Measurements from ENCODE around the gene METTL2A. TPM values are rescaled to one million over a fixed set of nuclear protein-coding genes. Genes with fewer than 3 reads are reported as not detected.
A peak's percentile ranks its signal among the peaks of the same experiment; 100 is the strongest.
"Not testable (repeated sequence)": the region's sequence is repeated elsewhere in the genome, so short reads cannot be mapped to it uniquely, and the experiment has no call there.

The METTL2A gene
- total RNA-seq, 2 experiments from 2014 or later = 18.8 to 20.2 TPM

GRCh38 chr17:62477111-62477510, 53.4 kb downstream of the METTL2A start:
- H3K27ac Mint-ChIP-seq = peak overlapping the region; percentile 82
- CTCF ChIA-PET; H3K27me3 Mint-ChIP-seq (ENCODE audit: low read depth); POLR2A ChIA-PET; DNase-seq; H3K9me3 Mint-ChIP-seq (ENCODE audit: insufficient read depth); ATAC-seq: not testable (repeated sequence)
- peak overlapping the region; percentile 76 for H3K4me3 Mint-ChIP-seq
- peaks cover 15% of the 10 kb centered on the region for H3K36me3 Mint-ChIP-seq (ENCODE audit: low read depth)
- H3K4me1 Mint-ChIP-seq (ENCODE audit: low read depth) = peaks cover 24% of the 10 kb centered on the region

- peak; percentile 40 for DNase-seq
- Mint-ChIP-seq H3K27ac (peak overlapping the region; percentile 82), H3K4me3 (peak overlapping the region; percentile 76), H3K4me1 (ENCODE audit: low read depth) (peaks cover 30% of the 10 kb centered on the region), H3K36me3 (ENCODE audit: low read depth) (peaks cover 21% of the 10 kb centered on the region)
- H3K27me3 Mint-ChIP-seq (ENCODE audit: low read depth); H3K9me3 Mint-ChIP-seq (ENCODE audit: insufficient read depth); POLR2A ChIA-PET; CTCF ChIA-PET: not testable (repeated sequence)
- peak; percentile 55 for ATAC-seq
These were observed 54.2 kb downstream of the METTL2A start for GRCh38 chr17:62477718-62478408.

DNA sequence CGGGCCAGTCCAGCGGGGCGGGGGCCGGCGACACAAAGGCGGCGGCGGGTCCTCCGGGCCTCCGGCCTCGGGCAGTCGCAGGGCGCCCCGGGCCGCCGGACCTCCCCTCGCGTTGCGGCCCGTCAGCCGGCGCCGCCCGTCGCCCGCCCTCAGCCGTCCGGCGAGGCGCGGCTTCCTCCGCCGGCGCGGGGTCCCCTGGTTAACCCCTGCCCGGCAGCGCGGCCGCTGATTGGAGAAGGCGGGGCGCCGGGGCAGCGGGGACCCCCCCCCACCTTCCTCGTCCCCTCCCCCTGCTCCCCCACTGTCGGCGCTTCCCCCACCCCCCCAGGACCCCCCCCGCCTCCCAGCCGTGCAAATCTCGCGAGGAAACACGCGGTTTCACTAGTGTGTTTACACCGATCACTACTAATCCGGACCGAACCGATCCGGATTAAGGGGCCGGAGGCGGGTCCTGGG, 54.8 kb downstream of the METTL2A start, which contains the start of gene TLK2:
Gene TLK2, plus strand, starts transcription at position 402 of the 456 bp plus-strand sequence. CDS start 2,301 bp downstream, outside the sequence.
- Mint-ChIP-seq H3K4me3 (peak within 1 kb of the TSS; percentile 94), H3K36me3 (ENCODE audit: low read depth) (peaks cover 24% of the 10 kb centered on the region), H3K27ac (peak within 1 kb of the TSS; percentile 92), H3K9me3 (ENCODE audit: insufficient read depth) (no peaks in the 10 kb centered on the region), H3K4me1 (ENCODE audit: low read depth) (peaks cover 33% of the 10 kb centered on the region), H3K27me3 (ENCODE audit: low read depth) (no peaks in the 10 kb centered on the region)
- CTCF ChIA-PET = no interaction called here
- POLR2A ChIA-PET = no interaction called here
- peak; percentile 75 for ATAC-seq
- DNase-seq = peak; percentile 81

DNA sequence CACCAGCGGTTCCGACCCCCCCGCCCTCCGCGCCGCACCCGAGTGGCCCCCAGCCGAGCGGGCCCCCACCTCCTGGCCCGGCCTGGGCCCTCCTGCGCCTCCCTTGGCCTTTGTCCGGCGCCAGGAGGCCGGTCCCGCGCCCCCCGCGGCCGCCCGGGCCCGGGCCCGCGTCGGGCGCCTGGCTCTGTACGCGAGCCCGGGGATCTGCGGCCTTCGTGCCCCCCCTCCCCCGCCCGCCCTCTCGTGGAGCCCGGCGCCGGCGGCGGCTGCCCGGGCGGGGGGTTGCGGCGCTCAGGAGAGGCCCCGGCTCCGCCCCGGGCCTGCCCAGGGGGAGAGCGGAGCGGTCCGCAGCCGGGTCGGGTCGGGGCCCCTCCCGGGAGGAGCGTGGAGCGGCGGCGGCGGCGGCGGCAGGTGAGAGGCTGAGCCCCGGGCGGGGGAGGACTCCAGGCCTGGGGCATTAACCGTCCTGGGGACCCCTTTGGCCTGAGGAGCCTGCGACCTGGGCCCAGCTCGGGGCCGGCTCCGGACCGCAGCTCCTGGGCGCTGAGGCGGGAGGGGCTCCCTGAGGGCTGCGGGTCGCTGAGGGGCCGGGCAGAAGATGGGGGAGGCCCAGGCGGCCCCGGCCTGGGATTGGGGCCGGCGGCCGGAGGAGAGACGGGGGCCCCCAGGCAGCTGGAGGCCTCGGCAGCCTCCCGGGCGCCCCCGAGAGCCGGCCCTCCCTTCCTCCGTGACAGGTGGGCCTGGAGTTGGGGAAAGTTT, 55.4 kb downstream of the METTL2A start:
- DNase-seq = peak; percentile 41
- H3K27ac Mint-ChIP-seq; H3K9me3 Mint-ChIP-seq (ENCODE audit: insufficient read depth); H3K27me3 Mint-ChIP-seq (ENCODE audit: low read depth); POLR2A ChIA-PET; CTCF ChIA-PET: not testable (repeated sequence)
- Mint-ChIP-seq H3K4me3 (peak overlapping the region; percentile 94), H3K4me1 (ENCODE audit: low read depth) (peaks cover 36% of the 10 kb centered on the region), H3K36me3 (ENCODE audit: low read depth) (peaks cover 24% of the 10 kb centered on the region)
- ATAC-seq = peak; percentile 49

GRCh38 chr17:62479639-62480258, 56.1 kb downstream of the METTL2A start:
- peak overlapping the region; percentile 94 for H3K4me3 Mint-ChIP-seq
- ATAC-seq; H3K27me3 Mint-ChIP-seq (ENCODE audit: low read depth); CTCF ChIA-PET; POLR2A ChIA-PET; H3K9me3 Mint-ChIP-seq (ENCODE audit: insufficient read depth): not testable (repeated sequence)
- H3K4me1 Mint-ChIP-seq (ENCODE audit: low read depth) = peaks cover 36% of the 10 kb centered on the region
- H3K36me3 Mint-ChIP-seq (ENCODE audit: low read depth) = peaks cover 24% of the 10 kb centered on the region
- peak overlapping the region; percentile 92 for H3K27ac Mint-ChIP-seq
- peak; percentile 35 for DNase-seq

DNA sequence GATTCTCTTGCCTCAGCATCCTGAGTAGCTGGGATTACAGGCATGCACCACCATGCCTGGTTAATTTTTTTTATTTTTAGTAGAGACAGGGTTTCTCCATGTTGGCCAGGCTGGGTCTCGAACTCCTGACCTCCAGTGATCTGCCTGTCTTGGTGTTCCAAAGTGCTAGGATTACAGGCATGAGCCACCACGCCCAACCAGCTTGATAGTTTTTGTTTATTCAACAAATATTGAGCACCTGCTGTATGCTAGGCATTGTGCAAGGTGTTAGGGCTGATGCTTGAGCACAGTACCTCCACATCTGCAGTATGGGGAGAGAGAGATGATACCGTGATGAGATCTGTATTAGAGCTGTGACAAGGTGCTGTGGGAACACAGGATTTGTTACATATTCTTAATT, 58.9 kb downstream of the METTL2A start:
- H3K9me3 Mint-ChIP-seq (ENCODE audit: insufficient read depth); DNase-seq; H3K27ac Mint-ChIP-seq; POLR2A ChIA-PET; H3K4me3 Mint-ChIP-seq; H3K27me3 Mint-ChIP-seq (ENCODE audit: low read depth); CTCF ChIA-PET; ATAC-seq: not testable (repeated sequence)
- Mint-ChIP-seq H3K4me1 (ENCODE audit: low read depth) (peaks cover 36% of the 10 kb centered on the region), H3K36me3 (ENCODE audit: low read depth) (peaks cover 21% of the 10 kb centered on the region)

- DNase-seq; POLR2A ChIA-PET; H3K36me3 Mint-ChIP-seq (ENCODE audit: low read depth); CTCF ChIA-PET; H3K4me1 Mint-ChIP-seq (ENCODE audit: low read depth); H3K27ac Mint-ChIP-seq; H3K9me3 Mint-ChIP-seq (ENCODE audit: insufficient read depth); H3K4me3 Mint-ChIP-seq; H3K27me3 Mint-ChIP-seq (ENCODE audit: low read depth): not testable (repeated sequence)
- peak; percentile 75 for ATAC-seq
These were observed 67.3 kb downstream of the METTL2A start for GRCh38 chr17:62490990-62491389.

DNA sequence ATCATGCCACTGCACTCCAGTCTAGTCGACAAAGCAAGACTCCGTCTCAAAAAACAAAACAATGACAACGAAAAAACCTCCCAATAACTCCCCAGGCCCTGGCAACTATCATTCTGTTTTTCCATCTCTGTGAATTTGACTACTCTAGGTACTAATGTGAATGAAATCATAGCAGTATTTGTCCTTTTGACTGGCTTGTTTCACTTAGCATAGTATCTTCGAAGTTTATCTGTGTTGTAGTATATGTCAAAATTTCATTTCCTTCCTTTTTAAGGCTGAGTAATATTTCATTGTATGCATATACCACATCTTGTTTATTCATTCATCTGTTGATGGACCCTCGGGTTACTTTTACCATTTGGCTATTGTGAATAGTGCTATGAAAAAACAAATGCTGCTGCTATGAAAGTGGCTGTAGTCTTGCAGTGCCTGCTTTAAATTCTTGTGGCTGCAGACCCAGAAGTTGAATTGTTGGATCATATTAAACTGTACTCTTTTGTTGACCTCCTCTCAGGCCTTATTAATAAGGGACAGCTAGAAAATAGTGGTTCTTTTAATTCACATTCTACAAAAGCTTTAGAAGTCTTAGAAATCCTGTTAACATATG, 69.5 kb downstream of the METTL2A start:
- H3K36me3 Mint-ChIP-seq (ENCODE audit: low read depth); H3K4me3 Mint-ChIP-seq; DNase-seq; CTCF ChIA-PET; H3K9me3 Mint-ChIP-seq (ENCODE audit: insufficient read depth); POLR2A ChIA-PET; ATAC-seq; H3K27me3 Mint-ChIP-seq (ENCODE audit: low read depth); H3K4me1 Mint-ChIP-seq (ENCODE audit: low read depth); H3K27ac Mint-ChIP-seq: not testable (repeated sequence)

GRCh38 chr17:62494073-62494472, 70.4 kb downstream of the METTL2A start:
- ATAC-seq; POLR2A ChIA-PET; H3K27me3 Mint-ChIP-seq (ENCODE audit: low read depth); H3K4me3 Mint-ChIP-seq; DNase-seq; H3K4me1 Mint-ChIP-seq (ENCODE audit: low read depth); H3K27ac Mint-ChIP-seq; H3K36me3 Mint-ChIP-seq (ENCODE audit: low read depth); H3K9me3 Mint-ChIP-seq (ENCODE audit: insufficient read depth): not testable (repeated sequence)
- CTCF ChIA-PET = interaction anchor here (0.7 kb wide), 1 partner anchor 174 kb away, joined by 3 read pairs; no protein-coding TSS in a partner anchor

GRCh38 chr17:62496344-62496743, 72.6 kb downstream of the METTL2A start:
- H3K9me3 Mint-ChIP-seq (ENCODE audit: insufficient read depth); H3K4me1 Mint-ChIP-seq (ENCODE audit: low read depth); H3K36me3 Mint-ChIP-seq (ENCODE audit: low read depth); H3K4me3 Mint-ChIP-seq; H3K27ac Mint-ChIP-seq; DNase-seq; ATAC-seq; CTCF ChIA-PET; H3K27me3 Mint-ChIP-seq (ENCODE audit: low read depth): not testable (repeated sequence)
- POLR2A ChIA-PET = interaction anchor here (0.6 kb wide), 1 partner anchor 10 kb away, joined by 3 read pairs; no protein-coding TSS in a partner anchor

DNA sequence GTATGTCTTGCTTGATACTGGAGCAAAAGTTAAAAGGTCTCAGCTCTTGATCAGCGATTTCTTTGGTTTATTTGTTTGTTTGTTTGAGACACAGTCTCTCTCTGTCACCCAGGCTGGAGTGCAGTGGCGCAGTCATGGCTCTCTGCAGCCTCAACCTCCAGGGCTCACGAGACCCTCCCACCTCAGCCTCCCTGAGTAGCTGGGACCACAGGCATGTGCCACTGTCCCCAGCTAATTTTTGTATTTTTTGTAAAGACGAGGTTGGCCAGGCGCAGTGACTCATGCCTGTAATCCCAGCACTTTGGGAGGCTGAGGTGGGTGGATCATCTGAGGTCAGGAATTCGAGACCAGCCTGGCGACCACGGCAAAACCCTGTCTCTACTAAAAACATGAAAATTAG, 75.1 kb downstream of the METTL2A start:
- H3K9me3 Mint-ChIP-seq (ENCODE audit: insufficient read depth); CTCF ChIA-PET; H3K4me1 Mint-ChIP-seq (ENCODE audit: low read depth); H3K4me3 Mint-ChIP-seq; ATAC-seq; POLR2A ChIA-PET; H3K27ac Mint-ChIP-seq; H3K36me3 Mint-ChIP-seq (ENCODE audit: low read depth); DNase-seq; H3K27me3 Mint-ChIP-seq (ENCODE audit: low read depth): not testable (repeated sequence)
